ENCODE measurements around the gene RNGTT.

GRCh38 chr6:88641178-88641903, 322.1 kb downstream of the RNGTT start:
- TF ChIP-seq, protein P1, sequence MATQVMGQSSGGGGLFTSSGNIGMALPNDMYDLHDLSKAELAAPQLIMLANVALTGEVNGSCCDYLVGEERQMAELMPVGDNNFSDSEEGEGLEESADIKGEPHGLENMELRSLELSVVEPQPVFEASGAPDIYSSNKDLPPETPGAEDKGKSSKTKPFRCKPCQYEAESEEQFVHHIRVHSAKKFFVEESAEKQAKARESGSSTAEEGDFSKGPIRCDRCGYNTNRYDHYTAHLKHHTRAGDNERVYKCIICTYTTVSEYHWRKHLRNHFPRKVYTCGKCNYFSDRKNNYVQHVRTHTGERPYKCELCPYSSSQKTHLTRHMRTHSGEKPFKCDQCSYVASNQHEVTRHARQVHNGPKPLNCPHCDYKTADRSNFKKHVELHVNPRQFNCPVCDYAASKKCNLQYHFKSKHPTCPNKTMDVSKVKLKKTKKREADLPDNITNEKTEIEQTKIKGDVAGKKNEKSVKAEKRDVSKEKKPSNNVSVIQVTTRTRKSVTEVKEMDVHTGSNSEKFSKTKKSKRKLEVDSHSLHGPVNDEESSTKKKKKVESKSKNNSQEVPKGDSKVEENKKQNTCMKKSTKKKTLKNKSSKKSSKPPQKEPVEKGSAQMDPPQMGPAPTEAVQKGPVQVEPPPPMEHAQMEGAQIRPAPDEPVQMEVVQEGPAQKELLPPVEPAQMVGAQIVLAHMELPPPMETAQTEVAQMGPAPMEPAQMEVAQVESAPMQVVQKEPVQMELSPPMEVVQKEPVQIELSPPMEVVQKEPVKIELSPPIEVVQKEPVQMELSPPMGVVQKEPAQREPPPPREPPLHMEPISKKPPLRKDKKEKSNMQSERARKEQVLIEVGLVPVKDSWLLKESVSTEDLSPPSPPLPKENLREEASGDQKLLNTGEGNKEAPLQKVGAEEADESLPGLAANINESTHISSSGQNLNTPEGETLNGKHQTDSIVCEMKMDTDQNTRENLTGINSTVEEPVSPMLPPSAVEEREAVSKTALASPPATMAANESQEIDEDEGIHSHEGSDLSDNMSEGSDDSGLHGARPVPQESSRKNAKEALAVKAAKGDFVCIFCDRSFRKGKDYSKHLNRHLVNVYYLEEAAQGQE (IDR thresholded peaks at IDR 0.05; ENCODE audit: insufficient read depth in 1 of 2, low read depth in 2 of 2, low read length in 2 of 2): no peak
- TF ChIP-seq POLR2AphosphoS5 (IDR thresholded peaks at IDR 0.05; ENCODE audit: low read depth, low read length) (no peak), SIN3A (IDR thresholded peaks at IDR 0.05; ENCODE audit: borderline replicate concordance, insufficient read depth, low read length) (no peak), TAF1 (IDR thresholded peaks at IDR 0.05; ENCODE audit: borderline replicate concordance, insufficient read depth, low read length) (no peak)
